ENCODE data around the gene VSTM5.
"Not testable (repeated sequence)": the region's sequence is repeated elsewhere in the genome, so short reads cannot be mapped to it uniquely, and the experiment has no call there.

The VSTM5 gene

DNA sequence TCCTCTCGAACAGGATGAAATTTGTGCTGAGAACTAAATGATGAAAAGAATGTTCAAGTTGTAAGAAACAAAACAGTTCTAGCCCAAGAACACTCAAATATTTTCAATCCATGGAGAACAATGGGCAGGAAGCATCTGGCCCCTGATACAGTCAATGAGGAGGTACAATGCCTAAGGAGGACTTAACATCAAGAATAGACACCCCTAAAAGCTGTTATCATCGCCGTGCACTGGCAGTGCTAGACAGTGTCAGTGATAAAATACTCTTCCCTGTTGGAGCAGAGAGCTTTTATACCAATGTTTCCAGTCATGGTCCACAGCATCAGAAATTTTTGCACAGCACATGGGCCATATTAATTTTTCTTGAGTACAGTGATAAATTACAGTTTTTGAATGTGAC lies 20.2 kb upstream of the VSTM5 start:
- no peak for DNase-seq (ENCODE audit: low spot score)
- TF ChIP-seq, protein P1, sequence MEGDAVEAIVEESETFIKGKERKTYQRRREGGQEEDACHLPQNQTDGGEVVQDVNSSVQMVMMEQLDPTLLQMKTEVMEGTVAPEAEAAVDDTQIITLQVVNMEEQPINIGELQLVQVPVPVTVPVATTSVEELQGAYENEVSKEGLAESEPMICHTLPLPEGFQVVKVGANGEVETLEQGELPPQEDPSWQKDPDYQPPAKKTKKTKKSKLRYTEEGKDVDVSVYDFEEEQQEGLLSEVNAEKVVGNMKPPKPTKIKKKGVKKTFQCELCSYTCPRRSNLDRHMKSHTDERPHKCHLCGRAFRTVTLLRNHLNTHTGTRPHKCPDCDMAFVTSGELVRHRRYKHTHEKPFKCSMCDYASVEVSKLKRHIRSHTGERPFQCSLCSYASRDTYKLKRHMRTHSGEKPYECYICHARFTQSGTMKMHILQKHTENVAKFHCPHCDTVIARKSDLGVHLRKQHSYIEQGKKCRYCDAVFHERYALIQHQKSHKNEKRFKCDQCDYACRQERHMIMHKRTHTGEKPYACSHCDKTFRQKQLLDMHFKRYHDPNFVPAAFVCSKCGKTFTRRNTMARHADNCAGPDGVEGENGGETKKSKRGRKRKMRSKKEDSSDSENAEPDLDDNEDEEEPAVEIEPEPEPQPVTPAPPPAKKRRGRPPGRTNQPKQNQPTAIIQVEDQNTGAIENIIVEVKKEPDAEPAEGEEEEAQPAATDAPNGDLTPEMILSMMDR (IDR thresholded peaks at IDR 0.05; ENCODE audit: borderline replicate concordance, control extremely low read depth, extremely low read depth, insufficient read depth, missing control alignments): no peak
- in situ Hi-C loops (cut with MboI; ENCODE audit: low sequenced_read_pairs, unreplicated experiment): no loop called here

DNA sequence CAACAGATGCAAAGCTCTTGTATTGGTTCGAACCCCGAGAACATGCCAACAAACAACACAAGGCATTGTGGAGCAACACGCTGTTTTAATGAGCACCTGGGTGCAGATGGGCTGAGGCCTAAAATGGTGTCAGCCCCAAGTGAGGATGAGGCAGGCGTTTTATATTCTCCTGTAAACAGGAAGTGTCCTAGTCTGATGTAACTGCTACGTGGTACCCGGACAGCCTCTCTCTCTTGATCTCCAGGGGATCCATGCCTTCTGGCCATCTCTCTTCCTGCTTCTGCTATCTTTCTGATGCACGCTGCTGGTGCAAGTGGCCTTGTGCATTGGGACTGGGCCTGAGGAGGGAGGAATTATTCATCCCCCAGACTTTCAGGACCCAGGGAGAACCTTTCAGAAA lies 19.4 kb upstream of the VSTM5 start:
- TF ChIP-seq, protein P1 (IDR thresholded peaks at IDR 0.05; ENCODE audit: borderline replicate concordance, control extremely low read depth, extremely low read depth, insufficient read depth, missing control alignments): no peak
- in situ Hi-C loops (cut with MboI; ENCODE audit: low sequenced_read_pairs, unreplicated experiment): no loop called here
- no peak for DNase-seq (ENCODE audit: low spot score)

DNA sequence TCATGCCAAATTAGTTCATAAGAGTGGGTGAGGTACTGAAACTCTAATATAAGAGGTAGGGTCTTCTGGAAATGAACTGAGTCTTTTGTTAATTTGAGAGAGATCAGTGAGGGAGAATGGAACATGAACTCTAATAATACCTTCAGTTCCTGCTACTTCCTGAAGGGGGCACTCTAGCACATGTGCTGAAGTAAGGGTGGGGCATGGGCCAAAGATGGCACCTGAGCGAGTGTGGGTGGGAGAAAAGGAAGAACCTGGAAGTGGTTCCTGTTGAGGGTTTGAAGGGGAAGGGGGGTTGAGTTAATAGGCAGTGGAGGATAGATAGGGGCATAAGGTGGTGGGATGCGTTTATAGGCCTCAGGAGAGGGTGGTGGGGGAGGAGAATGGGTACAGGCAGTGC lies 18.0 kb upstream of the VSTM5 start:
- in situ Hi-C loops (cut with MboI; ENCODE audit: low sequenced_read_pairs, unreplicated experiment); DNase-seq (ENCODE audit: low spot score): not testable (repeated sequence)

DNA sequence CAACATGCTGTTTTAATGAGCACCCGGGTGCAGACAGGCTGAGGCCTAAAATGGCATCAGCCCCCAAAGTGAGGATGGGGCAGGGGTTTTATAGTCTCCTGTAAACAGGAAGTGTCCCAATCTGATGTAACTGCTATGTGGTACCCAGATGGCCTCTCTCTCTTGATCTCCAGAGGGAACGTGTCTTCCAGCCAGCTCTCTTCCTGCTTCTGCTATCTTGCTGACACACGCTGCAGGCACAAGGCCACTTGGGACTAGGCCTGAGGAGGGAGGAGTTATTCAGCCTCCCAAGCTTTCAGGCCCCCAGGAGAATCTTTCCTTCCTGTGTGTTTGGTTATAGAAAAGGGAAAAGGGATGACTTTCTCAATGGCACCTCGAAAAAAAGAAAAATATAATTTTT lies 11.4 kb upstream of the VSTM5 start:
- in situ Hi-C loops (cut with MboI; ENCODE audit: low sequenced_read_pairs, unreplicated experiment): no loop called here

DNA sequence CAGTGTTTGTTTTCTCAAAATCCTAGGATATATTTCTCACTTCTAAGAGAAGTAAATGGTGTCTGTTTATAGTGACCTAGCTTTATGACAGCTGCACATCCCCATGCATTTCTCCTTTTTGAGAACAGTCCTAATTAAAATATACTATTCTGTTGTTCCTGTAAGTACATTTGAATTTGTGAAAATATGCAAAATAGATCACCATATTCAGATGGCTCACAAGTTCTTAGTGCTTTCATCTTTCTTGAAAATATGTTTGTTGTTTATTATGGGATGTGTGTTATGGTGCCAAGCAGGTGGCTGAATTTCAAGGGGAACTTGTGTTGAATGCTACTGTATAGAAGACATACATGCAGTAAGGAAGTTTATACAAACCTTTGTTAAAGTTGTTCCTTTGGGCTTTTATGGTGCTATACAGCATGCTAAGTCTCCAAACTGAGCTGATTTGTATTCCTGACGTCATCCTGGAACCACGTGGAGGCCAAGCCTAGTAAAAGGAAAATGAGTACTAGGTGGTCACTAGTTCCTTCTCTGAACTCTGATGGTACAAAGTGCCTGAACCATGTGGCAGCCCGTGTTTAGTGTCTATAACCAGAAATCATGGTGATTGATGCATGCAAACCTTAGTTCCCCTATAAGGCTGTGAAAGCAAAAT lies 7.8 kb upstream of the VSTM5 start:
- no peak for DNase-seq (ENCODE audit: low spot score)
- TF ChIP-seq, protein P1 (IDR thresholded peaks at IDR 0.05; ENCODE audit: borderline replicate concordance, control extremely low read depth, extremely low read depth, insufficient read depth, missing control alignments): no peak
- in situ Hi-C loops (cut with MboI; ENCODE audit: low sequenced_read_pairs, unreplicated experiment): no loop called here

More for the DNA sequence above, 11.4 kb upstream of the VSTM5 start:
- DNase-seq (ENCODE audit: low spot score): no peak
- TF ChIP-seq, protein P1 (IDR thresholded peaks at IDR 0.05; ENCODE audit: borderline replicate concordance, control extremely low read depth, extremely low read depth, insufficient read depth, missing control alignments): no peak

DNA sequence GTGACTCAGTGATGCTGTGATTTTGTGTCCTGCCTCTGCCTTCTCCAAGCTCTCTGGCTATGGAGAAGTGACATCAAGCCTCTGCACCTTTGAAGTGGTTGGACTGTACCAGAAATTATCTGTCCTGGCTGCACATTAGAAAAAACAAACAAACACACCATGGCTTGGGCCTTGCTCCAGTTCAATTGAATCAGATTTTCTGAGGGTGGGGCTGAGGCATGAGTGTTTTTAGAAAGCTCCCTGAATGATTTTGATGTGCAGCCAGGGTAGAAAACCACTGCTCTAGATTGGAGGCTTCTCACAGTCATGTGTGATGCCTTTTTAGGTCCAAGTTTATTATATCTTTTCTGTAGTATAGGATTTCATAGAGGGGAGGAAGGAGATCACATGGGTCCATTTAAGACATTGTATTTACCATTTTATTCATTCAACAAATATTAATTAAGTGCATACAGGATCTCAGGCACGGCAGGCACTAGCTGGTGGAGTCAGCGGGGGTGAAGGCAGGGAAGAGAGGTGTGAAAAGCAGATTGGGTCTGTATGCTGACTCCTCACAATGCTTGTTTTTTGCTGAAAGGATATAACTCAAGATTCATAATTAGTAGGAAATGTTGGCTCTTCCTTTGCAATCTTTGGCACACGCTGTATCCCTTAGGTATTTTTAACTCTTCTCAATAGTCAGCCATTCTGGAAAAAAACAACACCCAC lies 7.1 kb upstream of the VSTM5 start:
- no peak for DNase-seq (ENCODE audit: low spot score)
- TF ChIP-seq, protein P1 (IDR thresholded peaks at IDR 0.05; ENCODE audit: borderline replicate concordance, control extremely low read depth, extremely low read depth, insufficient read depth, missing control alignments): no peak
- in situ Hi-C loops (cut with MboI; ENCODE audit: low sequenced_read_pairs, unreplicated experiment): no loop called here

DNA sequence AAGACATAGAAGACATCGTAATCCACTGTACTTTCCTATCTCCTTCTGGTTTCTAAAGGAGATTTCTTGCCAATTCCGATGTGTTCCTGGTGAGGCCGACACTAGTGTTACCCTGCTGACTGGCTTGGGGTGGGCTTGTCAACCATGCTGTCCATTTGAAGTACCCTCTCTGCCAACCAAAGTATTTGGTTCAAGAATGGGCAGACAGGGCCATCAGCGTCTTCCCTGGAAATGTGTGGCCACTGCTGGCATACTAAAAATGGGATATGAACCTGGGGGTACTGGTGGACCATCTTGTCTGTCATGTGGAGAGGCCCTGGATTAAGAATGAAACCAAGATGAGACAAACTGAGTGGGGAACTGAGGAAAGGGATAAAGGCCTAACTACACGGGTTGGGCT lies 1.8 kb upstream of the VSTM5 start:
- in situ Hi-C loops (cut with MboI; ENCODE audit: low sequenced_read_pairs, unreplicated experiment): no loop called here
- DNase-seq (ENCODE audit: low spot score): no peak
- TF ChIP-seq, protein P1 (IDR thresholded peaks at IDR 0.05; ENCODE audit: borderline replicate concordance, control extremely low read depth, extremely low read depth, insufficient read depth, missing control alignments): no peak
